ENCODE results near the gene PHYHD1. TPM values are rescaled to one million over a fixed set of nuclear protein-coding genes. Genes with fewer than 3 reads are reported as not detected.
"Not testable (repeated sequence)": the region's sequence is repeated elsewhere in the genome, so short reads cannot be mapped to it uniquely, and the experiment has no call there.

Gene PHYHD1
- total and polyA plus RNA-seq, 2 donors (not counting 3 experiments of a cell fraction or from before 2014, with no cell fraction given), result 1.1 to 1.8 TPM

- Histone ChIP-seq H3K9ac (replicated peaks; ENCODE audit: extremely low read depth, insufficient read depth, low read length) (peak overlapping the region; percentile 94), H3K4me1 (ENCODE audit: control insufficient read depth, extremely low read depth, insufficient read depth, low read length) (peaks cover 8% of the 10 kb centered on the region), H2AFZ (ENCODE audit: low read depth, low read length) (peak overlapping the region; percentile 89), H3K27me3 (ENCODE audit: control insufficient read depth in 2 of 2, insufficient read depth in 2 of 2, low read length in 2 of 2) (no peaks in the 10 kb centered on the region), H3K27ac (ENCODE audit: insufficient read depth, low read depth, low read length) (peak overlapping the region; percentile 52), H3K36me3 (ENCODE audit: control insufficient read depth in 2 of 2, extremely low read depth in 1 of 2, insufficient read depth in 2 of 2, low read length in 2 of 2) (peaks cover 0 to 5% of the 10 kb centered on the region in 2 experiments), H3K9me3 (replicated peaks; ENCODE audit: control insufficient read depth, insufficient read depth, low read length) (no peaks in the 10 kb centered on the region), H3K4me3 (replicated peaks in 1 of 3; ENCODE audit: insufficient read depth in 1 of 3, low read depth in 1 of 3, low read length in 3 of 3) (peak overlapping the region; percentile 78 to 89 (median 88)), H3K9me1 (replicated peaks; ENCODE audit: control insufficient read depth, extremely low read depth, insufficient read depth, low read length) (no peaks in the 10 kb centered on the region), H3K4me2 (ENCODE audit: insufficient read depth, low read length) (peak overlapping the region; percentile 55), H4K20me1 (replicated peaks; ENCODE audit: control insufficient read depth, extremely low read depth, insufficient read depth, low read length) (no peaks in the 10 kb centered on the region), H3K79me2 (ENCODE audit: control insufficient read depth, insufficient read depth, low read length) (peaks cover 17% of the 10 kb centered on the region)
- FAIRE-seq, result no peak
- TF ChIP-seq FOS (IDR thresholded peaks at IDR 0.05; ENCODE audit: borderline replicate concordance, insufficient read depth, low read length) (no peak), POLR2A (IDR thresholded peaks at IDR 0.05; ENCODE audit: low read depth, low read length) (no peak), MAX (IDR thresholded peaks at IDR 0.05; ENCODE audit: insufficient read depth, insufficient read length) (no peak), GATA2 (IDR thresholded peaks at IDR 0.05; ENCODE audit: insufficient read depth, insufficient read length, low read depth, low read length) (no peak)
- dilution Hi-C loops (cut with MboI; ENCODE audit: extremely low pct_ligation_motif_present, low sequenced_read_pairs), result no loop called here
- ChIA-PET POLR2A (no interaction called here), CTCF (no interaction called here)
- DNase-seq (ENCODE audit: low read depth, low spot score), result no peak
- intact Hi-C loops (cut with micrococcal nuclease), result loop anchor here (5.0 kb wide), 3 partner anchors 65 to 215 kb away; partner anchors contain the start of genes KYAT1, LRRC8A and SH3GLB2
- BruUV-seq (replicated peaks), result no TSS peak
Measured at GRCh38 chr9:128947277-128947526, 26.4 kb downstream of the PHYHD1 start.

GRCh38 chr9:128947527-128948301, 26.9 kb downstream of the PHYHD1 start, which contains the start of the genes DOLK and NUP188:
Gene DOLK (minus strand): TSS chr9:128947603. CDS start chr9:128947303, 300 bp downstream.
Gene NUP188 (plus strand): TSS chr9:128947699. CDS start chr9:128947720, 21 bp downstream.
- no peaks in the 10 kb centered on the region for H3K27me3 ChIP-seq (ENCODE audit: control insufficient read depth in 2 of 2, insufficient read depth in 2 of 2, low read length in 2 of 2)
- H3K9me3 ChIP-seq (replicated peaks; ENCODE audit: control insufficient read depth, insufficient read depth, low read length), result no peaks in the 10 kb centered on the region
- intact Hi-C loops (cut with micrococcal nuclease), result loop anchor here (5.0 kb wide), 3 partner anchors 65 to 215 kb away; partner anchors contain the start of genes KYAT1, LRRC8A and SH3GLB2
- FAIRE-seq, result peak; percentile 93
- H3K4me1 ChIP-seq (ENCODE audit: control insufficient read depth, extremely low read depth, insufficient read depth, low read length), result peaks cover 3% of the 10 kb centered on the region
- TF ChIP-seq POLR2A (IDR thresholded peaks at IDR 0.05; ENCODE audit: low read depth, low read length) (peak; percentile 87), POLR2AphosphoS5 (IDR thresholded peaks at IDR 0.05; ENCODE audit: insufficient read depth, low read depth, low read length) (peak; percentile 77), FOS (IDR thresholded peaks at IDR 0.05; ENCODE audit: borderline replicate concordance, insufficient read depth, low read length) (no peak), MAX (IDR thresholded peaks at IDR 0.05; ENCODE audit: insufficient read depth, insufficient read length) (peak; percentile 97)
- H3K9me1 ChIP-seq (replicated peaks; ENCODE audit: control insufficient read depth, extremely low read depth, insufficient read depth, low read length), result no peaks in the 10 kb centered on the region
- peak within 1 kb of the TSS; percentile 70 for H3K27ac ChIP-seq (ENCODE audit: insufficient read depth, low read depth, low read length)
- H3K4me2 ChIP-seq (ENCODE audit: insufficient read depth, low read length), result peak within 1 kb of the TSS; percentile 80
- peak; percentile 93 for DNase-seq (ENCODE audit: low read depth, low spot score)
- peaks cover 17% of the 10 kb centered on the region for H3K79me2 ChIP-seq (ENCODE audit: control insufficient read depth, insufficient read depth, low read length)
- ChIA-PET POLR2A (interaction anchor here (1.0 kb wide), 1 partner anchor 66 kb away, joined by 12 read pairs; the partner anchor contains the start of genes KYAT1 and LRRC8A), CTCF (interaction anchor here (0.8 to 2.4 kb wide), 6 partner anchors 19 to 215 kb away, joined by 3 to 8 read pairs (median 5); partner anchors contain the start of gene ENDOG)
- peak within 1 kb of the TSS; percentile 99 for H2AFZ ChIP-seq (ENCODE audit: low read depth, low read length)
- peak within 1 kb of the TSS; percentile 78 to 89 (median 88) for H3K4me3 ChIP-seq (replicated peaks in 1 of 3; ENCODE audit: insufficient read depth in 1 of 3, low read depth in 1 of 3, low read length in 3 of 3)
- peaks cover 0 to 5% of the 10 kb centered on the region in 2 experiments for H3K36me3 ChIP-seq (ENCODE audit: control insufficient read depth in 2 of 2, extremely low read depth in 1 of 2, insufficient read depth in 2 of 2, low read length in 2 of 2)
- TSS peak; percentile 43 for BruUV-seq (replicated peaks)
- dilution Hi-C loops (cut with MboI; ENCODE audit: extremely low pct_ligation_motif_present, low sequenced_read_pairs), result no loop called here
- no peaks in the 10 kb centered on the region for H4K20me1 ChIP-seq (replicated peaks; ENCODE audit: control insufficient read depth, extremely low read depth, insufficient read depth, low read length)
- peak within 1 kb of the TSS; percentile 94 for H3K9ac ChIP-seq (replicated peaks; ENCODE audit: extremely low read depth, insufficient read depth, low read length)

- FAIRE-seq; intact Hi-C loops (cut with micrococcal nuclease); H3K9me3 ChIP-seq (replicated peaks; ENCODE audit: control insufficient read depth, insufficient read depth, low read length); H3K79me2 ChIP-seq (ENCODE audit: control insufficient read depth, insufficient read depth, low read length); BruUV-seq (replicated peaks); H3K4me3 ChIP-seq (replicated peaks in 1 of 3; ENCODE audit: insufficient read depth in 1 of 3, low read depth in 1 of 3, low read length in 3 of 3); H3K9me1 ChIP-seq (replicated peaks; ENCODE audit: control insufficient read depth, extremely low read depth, insufficient read depth, low read length); H2AFZ ChIP-seq (ENCODE audit: low read depth, low read length); H3K27ac ChIP-seq (ENCODE audit: insufficient read depth, low read depth, low read length); H3K27me3 ChIP-seq (ENCODE audit: control insufficient read depth in 2 of 2, insufficient read depth in 2 of 2, low read length in 2 of 2); H4K20me1 ChIP-seq (replicated peaks; ENCODE audit: control insufficient read depth, extremely low read depth, insufficient read depth, low read length); H3K4me1 ChIP-seq (ENCODE audit: control insufficient read depth, extremely low read depth, insufficient read depth, low read length); dilution Hi-C loops (cut with MboI; ENCODE audit: extremely low pct_ligation_motif_present, low sequenced_read_pairs); H3K9ac ChIP-seq (replicated peaks; ENCODE audit: extremely low read depth, insufficient read depth, low read length); DNase-seq (ENCODE audit: low read depth, low spot score); H3K4me2 ChIP-seq (ENCODE audit: insufficient read depth, low read length); POLR2A ChIA-PET: not testable (repeated sequence)
- peaks cover 8 to 11% of the 10 kb centered on the region in 2 experiments for H3K36me3 ChIP-seq (ENCODE audit: control insufficient read depth in 2 of 2, extremely low read depth in 1 of 2, insufficient read depth in 2 of 2, low read length in 2 of 2)
- CTCF ChIA-PET, result interaction anchor here (1.7 kb wide), 1 partner anchor 143 kb away, joined by 3 read pairs; the partner anchor contains the start of gene ENDOG
Measured at GRCh38 chr9:128961403-128961802, 40.6 kb downstream of the PHYHD1 start.
